Subcutaneous abdominal adipose tissue (tissue), 5 donors: Measurements from ENCODE around the gene PRR5.
A peak's percentile ranks its signal among the peaks of the same experiment; 100 is the strongest.

Experiments
- H3K27ac ChIP-seq: one replicate; pipeline ENCODE4 v1.7.0; 2013; ENCODE audit warnings: low read depth, mild to moderate bottlenecking, inconsistent platforms, low read length, moderate library complexity
- H3K27me3 ChIP-seq, 5 donors: one replicate each; pipeline ENCODE4 v1.7.0; 2013; ENCODE audit warnings: low read length in 5 of 5, inconsistent platforms in 1 of 5; ENCODE audit not compliant: control insufficient read depth in 5 of 5, insufficient read depth in 4 of 5
- H3K36me3 ChIP-seq, 5 donors: one replicate each; pipeline ENCODE4 v1.7.0; 2013; ENCODE audit warnings: low read length in 5 of 5; ENCODE audit not compliant: control insufficient read depth in 5 of 5, insufficient read depth in 5 of 5
- H3K4me1 ChIP-seq, 5 donors: one replicate each; pipeline ENCODE4 v1.7.0; 2013; ENCODE audit warnings: low read length in 5 of 5, mild to moderate bottlenecking in 3 of 5, moderate library complexity in 1 of 5; ENCODE audit not compliant: control insufficient read depth in 5 of 5, insufficient read depth in 5 of 5
- H3K4me3 ChIP-seq, 5 donors: one replicate each; pipeline ENCODE4 v1.7.0; 2013; ENCODE audit warnings: low read length in 5 of 5, low read depth in 1 of 5
- H3K9ac ChIP-seq, 5 donors: one replicate each; pipeline ENCODE4 v1.7.0; 2013; ENCODE audit warnings: low read length in 5 of 5, mild to moderate bottlenecking in 4 of 5, moderate library complexity in 3 of 5
- H3K9me3 ChIP-seq, 5 donors: one replicate each; pipeline ENCODE4 v1.7.0; 2013; ENCODE audit warnings: low read length in 5 of 5; ENCODE audit not compliant: control insufficient read depth in 5 of 5
- donor health status: healthy.
- donor health status: healthy.
- donor health status: healthy.
- donor health status: healthy.
- donor health status: healthy.

PRR5 gene

GRCh38 chr22:44711241-44711560 lies 9.2 kb downstream of the PRR5 start:
- Histone ChIP-seq H3K9me3 (no peaks in the 10 kb centered on the region), H3K9ac (peak overlapping the region in 1 of 5 donors; percentile 41), H3K4me1 (peaks cover 5 to 50% (median 36%) of the 10 kb centered on the region in 5 donors), H3K27ac (peak overlapping the region; percentile 41), H3K36me3 (peaks cover 0 to 25% (median 12%) of the 10 kb centered on the region in 5 donors), H3K27me3 (no peaks in the 10 kb centered on the region), H3K4me3 (no peak overlapping the region)

GRCh38 chr22:44711690-44712555 lies 9.9 kb downstream of the PRR5 start:
- Histone ChIP-seq H3K36me3 (peaks cover 0 to 32% (median 17%) of the 10 kb centered on the region in 5 donors), H3K27ac (peak overlapping the region; percentile 41)

GRCh38 chr22:44712962-44713361 lies 11.0 kb downstream of the PRR5 start:
- Histone ChIP-seq H3K9ac (no peak overlapping the region), H3K4me1 (peaks cover 5 to 50% (median 36%) of the 10 kb centered on the region in 5 donors), H3K27ac (no peak overlapping the region), H3K27me3 (no peaks in the 10 kb centered on the region), H3K9me3 (no peaks in the 10 kb centered on the region), H3K36me3 (peaks cover 0 to 37% (median 17%) of the 10 kb centered on the region in 5 donors), H3K4me3 (no peak overlapping the region)

More at GRCh38 chr22:44711690-44712555, 9.9 kb downstream of the PRR5 start:
- Histone ChIP-seq H3K27me3 (no peaks in the 10 kb centered on the region), H3K9ac (peak overlapping the region in 2 of 5 donors; percentile 3 to 35), H3K4me3 (no peak overlapping the region), H3K4me1 (peaks cover 5 to 50% (median 36%) of the 10 kb centered on the region in 5 donors), H3K9me3 (no peaks in the 10 kb centered on the region)

GRCh38 chr22:44714703-44715350 lies 12.8 kb downstream of the PRR5 start:
- H3K27ac ChIP-seq: no peak overlapping the region
- no peaks in the 10 kb centered on the region for H3K27me3 ChIP-seq
- peaks cover 4 to 40% (median 26%) of the 10 kb centered on the region in 5 donors for H3K36me3 ChIP-seq
- H3K9me3 ChIP-seq: no peaks in the 10 kb centered on the region
- peak overlapping the region in 1 of 5 donors; percentile 56 for H3K9ac ChIP-seq
- no peak overlapping the region for H3K4me3 ChIP-seq
- H3K4me1 ChIP-seq: peaks cover 5 to 50% (median 35%) of the 10 kb centered on the region in 5 donors

GRCh38 chr22:44718418-44718817 lies 16.4 kb downstream of the PRR5 start:
- Histone ChIP-seq H3K4me1 (peaks cover 4 to 17% (median 14%) of the 10 kb centered on the region in 5 donors), H3K27me3 (no peaks in the 10 kb centered on the region), H3K9ac (no peak overlapping the region), H3K27ac (no peak overlapping the region), H3K4me3 (no peak overlapping the region), H3K36me3 (peaks cover 4 to 63% (median 52%) of the 10 kb centered on the region in 5 donors), H3K9me3 (no peaks in the 10 kb centered on the region)

- H3K4me1 ChIP-seq: peaks cover 4 to 7% (median 7%) of the 10 kb centered on the region in 5 donors
- H3K9ac ChIP-seq: no peak overlapping the region
- H3K4me3 ChIP-seq: no peak overlapping the region
- H3K36me3 ChIP-seq: peaks cover 4 to 63% (median 53%) of the 10 kb centered on the region in 5 donors
- no peaks in the 10 kb centered on the region for H3K9me3 ChIP-seq
- no peak overlapping the region for H3K27ac ChIP-seq
- H3K27me3 ChIP-seq: no peaks in the 10 kb centered on the region
Observed at GRCh38 chr22:44719586-44720368, 17.8 kb downstream of the PRR5 start.

- Histone ChIP-seq H3K9ac (no peak overlapping the region), H3K36me3 (peaks cover 4 to 64% (median 53%) of the 10 kb centered on the region in 5 donors), H3K27ac (no peak overlapping the region)
Observed at GRCh38 chr22:44721213-44721612, 19.2 kb downstream of the PRR5 start.

GRCh38 chr22:44722611-44723010 lies 20.6 kb downstream of the PRR5 start:
- H3K4me3 ChIP-seq: no peak overlapping the region
- H3K4me1 ChIP-seq: no peaks in the 10 kb centered on the region
- peaks cover 4 to 69% (median 59%) of the 10 kb centered on the region in 5 donors for H3K36me3 ChIP-seq
- H3K9ac ChIP-seq: no peak overlapping the region
- peaks cover 0 to 2% (median 0%) of the 10 kb centered on the region in 5 donors for H3K27me3 ChIP-seq
- H3K27ac ChIP-seq: no peak overlapping the region
- H3K9me3 ChIP-seq: no peaks in the 10 kb centered on the region

More at GRCh38 chr22:44721213-44721612, 19.2 kb downstream of the PRR5 start:
- Histone ChIP-seq H3K4me1 (no peaks in the 10 kb centered on the region), H3K4me3 (no peak overlapping the region), H3K9me3 (no peaks in the 10 kb centered on the region), H3K27me3 (no peaks in the 10 kb centered on the region)

GRCh38 chr22:44723801-44724200 lies 21.8 kb downstream of the PRR5 start:
- H3K27ac ChIP-seq: no peak overlapping the region
- no peaks in the 10 kb centered on the region for H3K9me3 ChIP-seq
- H3K4me1 ChIP-seq: peaks cover 0 to 12% (median 6%) of the 10 kb centered on the region in 5 donors
- peaks cover 0 to 67% (median 60%) of the 10 kb centered on the region in 5 donors for H3K36me3 ChIP-seq
- peaks cover 0 to 2% (median 0%) of the 10 kb centered on the region in 5 donors for H3K27me3 ChIP-seq
- H3K4me3 ChIP-seq: no peak overlapping the region
- H3K9ac ChIP-seq: no peak overlapping the region
